HG02840 (cell line): ENCODE results near the gene SOX6.

Experiments used
- ATAC-seq: cut with Tn5 transposase; IDR thresholded peaks from one replicate; pipeline ENCODE4 v1.9.1; 2021; ENCODE audit warnings: mild to moderate bottlenecking, moderate library complexity, moderate number of reproducible peaks; ENCODE audit not compliant: unreplicated experiment, low FRiP score

The SOX6 gene

DNA sequence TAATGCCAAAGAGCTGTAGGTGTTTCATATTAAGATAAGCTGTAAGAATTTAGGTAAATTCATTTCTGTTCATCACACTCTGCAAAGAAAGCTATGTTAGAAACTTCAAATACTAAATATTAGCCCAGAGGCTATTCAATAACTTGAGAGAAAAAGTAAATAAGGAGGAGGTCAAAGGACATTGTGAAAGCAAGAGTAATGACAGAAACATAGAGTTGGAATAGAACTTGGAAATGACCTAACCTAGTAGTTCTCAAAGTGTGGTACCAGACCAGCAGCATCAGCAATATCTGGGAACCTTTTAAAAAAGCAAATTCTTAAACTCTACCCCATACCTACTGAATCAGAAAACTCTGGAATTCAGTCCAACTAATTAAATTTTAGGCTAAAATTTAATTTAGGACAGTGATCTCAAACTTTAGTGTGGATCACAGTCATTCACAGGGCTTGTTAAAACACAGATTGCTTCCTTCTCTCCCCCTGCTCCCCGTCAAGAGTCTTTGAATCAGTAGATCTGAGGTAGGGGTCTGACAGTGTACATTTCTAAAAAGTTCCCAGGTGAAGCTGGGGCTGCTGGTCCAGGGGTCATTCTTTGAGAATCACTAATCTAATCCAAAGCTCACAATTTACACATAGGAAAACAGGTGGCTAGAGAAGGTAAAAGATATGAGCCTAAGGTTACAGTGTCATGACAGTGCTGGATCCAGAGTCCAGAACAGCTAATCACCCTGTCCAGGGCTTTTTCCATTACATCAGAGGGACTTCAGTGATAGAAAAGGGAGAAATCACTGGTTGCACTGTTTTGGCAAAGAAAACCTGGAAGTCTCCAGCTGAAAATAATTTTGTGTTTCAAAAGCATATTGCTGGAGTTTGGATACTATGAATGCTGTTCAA lies 241.1 kb downstream of the SOX6 start:
- ATAC-seq: no peak

GRCh38 chr11:16114431-16114830 lies 241.9 kb downstream of the SOX6 start:
- no peak for ATAC-seq

DNA sequence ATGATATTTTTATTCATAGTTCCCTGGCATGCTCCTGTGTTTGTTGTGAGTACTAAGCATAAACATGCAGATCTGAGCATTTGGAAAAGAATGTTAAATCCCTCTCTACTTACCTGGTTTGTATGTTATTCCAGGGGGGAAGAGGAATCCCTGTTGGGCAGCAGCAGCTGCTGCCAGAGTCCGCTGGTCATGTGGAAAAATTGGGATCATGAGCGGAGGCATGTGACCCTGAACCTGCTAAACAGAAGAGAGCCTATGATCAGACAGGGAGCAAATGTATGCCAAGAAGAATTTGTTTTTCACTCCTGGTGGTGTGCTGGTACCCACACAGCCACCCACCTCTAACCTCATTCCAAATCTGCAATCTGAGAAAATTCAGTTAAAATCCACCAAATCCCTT lies 244.7 kb downstream of the SOX6 start:
- ATAC-seq: no peak

DNA sequence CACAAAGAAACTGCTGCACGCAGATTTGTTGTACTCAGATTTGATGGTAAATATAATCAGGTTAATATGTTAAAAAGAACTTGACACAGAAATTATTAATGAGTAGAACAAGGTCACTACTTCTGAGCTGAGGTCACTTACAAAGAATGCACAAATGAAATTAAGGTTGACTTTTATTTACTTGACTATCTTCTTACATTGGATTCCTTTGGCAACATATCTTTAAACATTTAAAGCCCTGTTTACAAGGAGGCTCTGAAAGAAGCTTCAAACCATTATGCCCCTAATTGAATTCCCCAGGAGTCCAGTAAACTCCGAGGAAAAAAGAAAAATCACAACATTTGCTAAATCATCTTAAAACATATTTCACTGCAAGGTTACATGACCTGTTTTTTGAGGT lies 245.5 kb downstream of the SOX6 start:
- ATAC-seq: no peak

GRCh38 chr11:16099343-16099900 lies 256.9 kb downstream of the SOX6 start:
- ATAC-seq: no peak

DNA sequence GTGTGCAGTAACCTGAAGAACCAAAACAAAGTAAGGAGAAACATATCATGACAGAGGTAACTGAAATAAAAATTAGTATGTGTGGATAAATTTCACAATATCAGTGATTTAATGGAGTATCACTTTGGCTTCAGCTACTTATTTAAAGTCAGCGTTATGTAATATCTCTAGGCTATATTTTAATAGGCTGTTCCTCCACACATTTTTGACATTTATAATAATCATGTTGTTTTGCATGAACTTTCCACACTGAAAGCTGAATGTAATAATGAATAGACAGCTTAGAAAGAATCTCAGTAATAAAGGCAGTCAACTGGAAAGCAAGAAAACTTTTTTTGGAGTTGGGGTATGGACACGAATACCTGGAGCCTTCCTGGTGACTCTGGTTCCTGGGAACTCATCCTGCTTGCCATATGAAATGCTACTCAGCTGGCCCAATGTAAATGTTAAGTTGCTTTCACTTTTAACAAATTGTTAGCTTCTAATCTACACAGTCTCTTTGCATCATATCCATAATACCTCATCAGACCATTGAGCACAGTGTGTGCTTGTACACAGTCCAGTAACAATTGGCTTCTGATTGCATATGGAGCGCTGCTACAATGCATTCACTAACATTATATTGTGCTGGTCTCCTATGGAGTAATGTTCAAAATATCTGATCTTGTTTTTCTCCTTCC lies 257.7 kb downstream of the SOX6 start:
- ATAC-seq: no peak

- no peak for ATAC-seq
Observed at GRCh38 chr11:16097543-16097942, 258.8 kb downstream of the SOX6 start.

DNA sequence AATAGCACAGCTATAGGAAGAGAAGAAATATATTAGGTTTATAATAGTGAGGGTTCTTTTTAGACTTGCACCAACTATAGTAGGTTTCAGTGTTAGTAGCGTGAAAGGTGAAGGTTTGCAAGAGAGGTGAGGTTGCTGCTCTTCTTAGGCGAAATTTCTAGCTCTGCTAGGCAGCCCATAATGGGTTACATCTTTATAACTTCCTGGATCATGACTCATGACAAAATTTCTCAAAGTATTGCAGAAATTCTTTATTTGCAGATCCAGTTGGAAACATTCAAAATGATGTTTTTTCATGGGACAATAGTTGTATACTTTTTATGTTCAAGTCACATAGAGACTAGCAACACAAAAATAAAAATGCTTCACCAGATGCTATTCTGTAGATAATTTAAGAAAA lies 260.0 kb downstream of the SOX6 start:
- ATAC-seq: no peak

DNA sequence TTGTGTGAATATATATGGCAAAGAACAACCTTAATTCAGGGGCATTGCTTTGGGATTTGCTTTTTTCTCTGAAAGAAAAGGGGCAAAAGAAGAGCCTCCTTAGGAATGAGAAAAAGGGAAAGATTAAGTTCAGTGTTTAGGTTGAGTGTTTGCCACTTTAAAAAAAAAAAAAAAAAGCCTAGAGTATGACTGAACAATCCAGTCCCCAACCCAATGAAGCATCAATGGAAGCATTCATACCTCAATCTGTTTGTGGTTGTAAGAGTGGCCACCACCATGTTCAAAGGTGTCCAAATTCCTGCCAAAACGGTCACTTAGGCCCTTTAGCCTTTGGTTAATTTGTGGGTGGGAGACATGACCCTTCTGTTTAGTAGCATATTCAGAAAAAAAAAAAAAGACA lies 260.6 kb downstream of the SOX6 start:
- ATAC-seq: no peak

DNA sequence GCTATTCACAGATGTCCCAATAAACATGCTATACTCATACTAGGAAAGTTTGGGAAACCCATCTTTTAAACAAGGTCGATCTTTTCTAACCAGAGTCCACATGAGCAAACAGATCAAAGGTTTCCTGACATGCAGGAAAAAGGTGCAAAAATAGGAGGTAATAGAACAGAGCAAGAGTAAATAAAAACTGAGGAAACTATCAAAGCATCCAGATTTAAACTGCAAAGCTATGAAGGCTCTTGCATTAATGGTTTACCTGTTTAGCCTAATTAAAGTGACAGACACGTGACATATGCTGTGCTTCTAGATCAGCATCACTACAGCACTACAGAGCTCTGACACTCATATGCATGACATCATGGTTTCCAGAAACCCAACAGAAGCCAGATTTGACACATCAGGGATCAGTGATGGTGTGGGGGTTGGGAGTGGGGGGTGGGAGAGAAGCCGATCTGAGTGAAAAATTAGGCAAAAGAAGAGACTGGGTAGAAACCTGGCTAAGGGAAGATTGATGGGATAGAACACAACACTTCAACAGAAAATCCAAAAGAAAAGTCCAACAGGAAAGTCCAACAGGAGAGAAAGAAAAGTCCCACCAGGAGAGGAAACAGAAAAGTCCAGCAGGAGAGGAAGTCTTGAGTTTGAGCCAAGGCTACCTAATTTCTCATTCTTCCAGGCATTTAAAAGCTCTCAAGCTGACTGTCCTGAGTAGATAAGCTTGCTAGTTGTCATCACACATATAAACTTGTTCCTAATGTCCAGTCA lies 262.3 kb downstream of the SOX6 start:
- ATAC-seq: no peak

GRCh38 chr11:16091862-16092261 lies 264.5 kb downstream of the SOX6 start:
- ATAC-seq: no peak

DNA sequence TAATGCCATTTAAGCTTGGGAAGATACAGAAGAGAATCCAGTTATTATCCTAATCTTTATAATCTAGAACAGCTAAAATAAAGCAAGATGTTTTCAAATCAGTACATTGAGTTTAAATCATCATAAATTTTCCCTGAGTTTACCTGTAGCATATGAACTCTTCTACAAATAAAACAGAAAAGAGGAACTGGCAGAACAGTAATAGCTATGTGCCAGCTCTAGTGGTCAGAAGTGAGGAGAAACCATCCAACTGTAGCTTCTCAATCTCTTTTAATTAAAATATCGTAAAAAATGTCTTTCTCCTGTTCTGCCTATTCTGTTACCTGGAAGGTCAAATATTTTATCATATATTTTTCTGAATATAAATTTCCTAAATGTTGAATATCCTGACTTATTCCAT lies 266.9 kb downstream of the SOX6 start:
- ATAC-seq: no peak

DNA sequence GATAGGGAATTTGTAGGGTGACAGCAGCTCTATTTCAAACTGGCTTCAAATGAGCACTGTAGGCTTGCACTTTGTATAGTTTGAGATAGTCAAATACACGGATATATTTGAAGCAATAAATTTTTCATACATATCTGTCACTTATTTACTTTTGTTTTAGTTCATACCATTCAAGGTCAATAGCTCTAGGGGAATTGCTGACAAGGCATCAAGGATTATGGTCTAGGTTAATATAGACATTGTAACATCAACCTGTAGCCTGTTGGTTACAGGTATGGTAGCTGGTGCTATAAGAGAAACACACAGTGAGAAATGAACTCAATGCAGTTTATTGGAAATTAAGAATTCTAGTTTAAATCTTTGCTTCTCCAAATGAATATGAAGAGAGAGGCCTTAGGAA lies 267.6 kb downstream of the SOX6 start:
- no peak for ATAC-seq

DNA sequence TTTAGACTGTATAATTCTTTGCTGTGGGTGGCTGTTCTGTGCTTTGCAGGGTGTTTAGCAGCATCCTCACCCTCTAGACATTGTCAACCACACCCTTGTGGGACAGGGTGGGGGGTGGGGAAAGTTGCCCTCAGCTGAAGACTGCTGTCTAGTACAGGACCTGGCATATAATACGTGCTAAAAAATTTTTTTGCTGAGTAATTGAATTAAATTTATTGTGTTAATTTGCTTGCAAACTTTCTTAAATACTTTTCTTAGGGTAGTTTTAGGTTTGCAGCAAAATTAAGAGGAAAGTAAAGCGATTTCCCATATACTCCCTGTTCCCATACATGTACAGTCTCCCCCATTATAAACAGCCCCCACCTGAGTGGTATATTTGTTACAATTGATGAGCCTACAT lies 268.5 kb downstream of the SOX6 start:
- ATAC-seq: no peak

GRCh38 chr11:16086229-16086819 lies 270.0 kb downstream of the SOX6 start:
- no peak for ATAC-seq

DNA sequence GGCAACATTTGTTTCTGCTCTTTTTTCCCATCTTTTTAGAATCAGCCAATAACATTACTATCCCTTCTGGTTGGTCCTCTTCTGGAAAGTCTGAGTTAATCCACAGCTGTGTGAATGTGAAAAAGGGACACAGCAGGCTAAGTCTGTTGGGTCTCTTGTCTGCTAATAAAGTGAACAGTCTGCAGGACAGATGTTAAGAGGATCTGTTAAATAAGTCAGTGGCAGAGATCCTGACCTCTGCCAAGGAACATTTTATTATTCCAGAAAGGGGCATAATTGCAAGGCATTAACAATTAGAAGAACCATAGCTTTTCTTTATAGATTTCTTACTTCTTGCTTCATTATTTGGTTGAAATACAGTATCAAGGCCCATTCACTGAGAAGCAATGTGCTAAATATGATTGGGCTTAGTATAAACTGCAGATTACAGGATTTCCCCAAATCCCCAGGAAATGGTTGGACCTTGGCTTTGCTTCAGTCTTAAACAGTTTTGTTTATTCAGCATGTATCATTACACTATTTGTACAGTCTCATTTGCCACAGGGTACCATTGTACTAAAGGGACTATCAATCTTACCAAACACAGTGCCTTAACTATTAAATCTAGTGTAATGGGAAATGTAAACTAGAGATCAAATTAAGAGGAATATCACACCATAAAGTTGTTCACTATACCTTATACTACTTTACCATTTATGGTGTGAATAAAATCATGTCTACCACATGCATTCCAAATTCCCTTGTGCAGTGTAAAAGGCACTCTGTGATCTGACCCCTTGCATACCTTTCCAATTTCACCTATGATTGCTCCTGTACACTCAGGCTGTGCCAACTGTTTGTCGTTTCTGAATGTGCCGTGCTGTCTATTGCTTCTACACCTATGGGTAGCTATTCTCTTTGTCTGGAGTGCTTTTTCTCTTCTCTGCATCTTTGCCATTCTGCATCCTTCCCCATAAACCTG lies 274.0 kb downstream of the SOX6 start:
- ATAC-seq: no peak

- no peak for ATAC-seq
Observed at GRCh38 chr11:16081382-16082094, 274.8 kb downstream of the SOX6 start.

GRCh38 chr11:16080688-16081381 lies 275.5 kb downstream of the SOX6 start:
- no peak for ATAC-seq
